Activated T-cell treated with anti-CD3 and anti-CD28 coated beads, Interleukin-2, amount 50 U/mL, for 24 hours (primary cell): Measurements from ENCODE around the gene PARD3.
"Not testable (repeated sequence)": the region's sequence is repeated elsewhere in the genome, so short reads cannot be mapped to it uniquely, and the experiment has no call there.

ENCODE experiments used
- DNase-seq: peaks from one replicate; pipeline ENCODE4 v3.0.0-alpha.2; 2020
- H3K27ac Mint-ChIP-seq: 2 replicates; pipeline ENCODE4 v1.8.0; 2020; ENCODE audit warnings: mild to moderate bottlenecking, mixed read lengths
- H3K27me3 Mint-ChIP-seq: 2 replicates; pipeline ENCODE4 v1.8.0; 2020; ENCODE audit warnings: mixed read lengths
- H3K36me3 Mint-ChIP-seq: 2 replicates; pipeline ENCODE4 v1.8.0; 2020; ENCODE audit warnings: low read depth, mixed read lengths
- H3K4me1 Mint-ChIP-seq: 2 replicates; pipeline ENCODE4 v1.8.0; 2020; ENCODE audit warnings: low read depth, mixed read lengths
- H3K4me3 Mint-ChIP-seq: 2 replicates; pipeline ENCODE4 v1.8.0; 2020; ENCODE audit warnings: mild to moderate bottlenecking, moderate library complexity, mixed read lengths
- H3K9me3 Mint-ChIP-seq: 2 replicates; pipeline ENCODE4 v1.8.0; 2020; ENCODE audit warnings: mixed read lengths

The PARD3 gene

GRCh38 chr10:34076443-34076842, 738.7 kb downstream of the PARD3 start:
- peaks cover 7% of the 10 kb centered on the region for H3K9me3 Mint-ChIP-seq
- no peak for DNase-seq
- no peak overlapping the region for H3K27ac Mint-ChIP-seq
- no peaks in the 10 kb centered on the region for H3K4me1 Mint-ChIP-seq
- H3K36me3 Mint-ChIP-seq = no peaks in the 10 kb centered on the region
- no peaks in the 10 kb centered on the region for H3K27me3 Mint-ChIP-seq
- H3K4me3 Mint-ChIP-seq = no peak overlapping the region

- Mint-ChIP-seq H3K9me3 (peaks cover 7% of the 10 kb centered on the region), H3K4me3 (no peak overlapping the region), H3K4me1 (no peaks in the 10 kb centered on the region), H3K27ac (no peak overlapping the region), H3K36me3 (no peaks in the 10 kb centered on the region), H3K27me3 (no peaks in the 10 kb centered on the region)
- DNase-seq = no peak
These were observed 739.7 kb downstream of the PARD3 start for GRCh38 chr10:34075254-34075926.

DNA sequence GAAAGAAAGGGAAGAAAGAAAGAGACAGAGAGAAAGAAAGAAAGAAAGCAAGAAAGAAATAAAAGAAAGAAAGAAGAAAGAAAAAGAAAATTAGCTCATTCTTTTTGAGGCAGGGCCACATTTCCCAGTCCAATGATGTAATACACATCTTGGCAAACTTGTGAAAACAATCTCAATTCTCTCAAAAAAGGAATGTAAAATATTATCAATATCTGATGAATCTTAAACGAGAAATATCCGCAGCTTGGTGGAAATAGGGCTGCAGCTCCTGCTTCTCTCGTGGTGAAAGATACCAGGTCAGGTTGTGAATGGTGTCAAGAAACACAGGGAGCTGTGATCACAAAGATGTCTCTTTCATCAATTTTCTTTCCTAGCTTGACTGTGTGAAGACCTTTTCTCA, 741.0 kb downstream of the PARD3 start:
- DNase-seq = no peak
- Mint-ChIP-seq H3K4me3 (no peak overlapping the region), H3K4me1 (no peaks in the 10 kb centered on the region), H3K36me3 (no peaks in the 10 kb centered on the region), H3K9me3 (peaks cover 8% of the 10 kb centered on the region), H3K27ac (no peak overlapping the region), H3K27me3 (no peaks in the 10 kb centered on the region)

GRCh38 chr10:34067741-34068140, 747.4 kb downstream of the PARD3 start:
- not testable (repeated sequence) for DNase-seq, H3K4me3 Mint-ChIP-seq, H3K27ac Mint-ChIP-seq, H3K27me3 Mint-ChIP-seq, H3K4me1 Mint-ChIP-seq, H3K36me3 Mint-ChIP-seq
- peaks cover 14% of the 10 kb centered on the region for H3K9me3 Mint-ChIP-seq

DNA sequence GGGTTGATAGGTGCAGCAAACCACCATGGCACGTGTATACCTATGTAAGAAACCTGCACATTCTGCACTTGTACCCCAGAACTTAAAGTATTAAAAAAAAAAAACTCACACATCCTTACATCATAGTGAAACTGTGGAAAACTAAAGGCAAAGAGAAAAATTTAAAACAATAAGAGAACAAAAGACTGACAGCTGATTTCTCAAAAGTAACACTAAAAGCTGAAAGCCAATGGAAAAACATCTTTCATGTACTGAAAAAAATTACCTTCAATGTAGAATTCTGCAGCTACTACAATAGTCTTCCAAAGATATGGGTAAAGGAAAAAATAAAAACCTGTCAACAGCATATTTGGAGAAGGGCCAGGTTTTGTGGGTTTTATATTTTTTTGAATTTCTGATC, 751.5 kb downstream of the PARD3 start:
- Mint-ChIP-seq H3K27ac (no peak overlapping the region), H3K27me3 (peaks cover 3% of the 10 kb centered on the region), H3K4me3 (no peak overlapping the region), H3K9me3 (peaks cover 11% of the 10 kb centered on the region), H3K36me3 (no peaks in the 10 kb centered on the region), H3K4me1 (no peaks in the 10 kb centered on the region)
- no peak for DNase-seq

DNA sequence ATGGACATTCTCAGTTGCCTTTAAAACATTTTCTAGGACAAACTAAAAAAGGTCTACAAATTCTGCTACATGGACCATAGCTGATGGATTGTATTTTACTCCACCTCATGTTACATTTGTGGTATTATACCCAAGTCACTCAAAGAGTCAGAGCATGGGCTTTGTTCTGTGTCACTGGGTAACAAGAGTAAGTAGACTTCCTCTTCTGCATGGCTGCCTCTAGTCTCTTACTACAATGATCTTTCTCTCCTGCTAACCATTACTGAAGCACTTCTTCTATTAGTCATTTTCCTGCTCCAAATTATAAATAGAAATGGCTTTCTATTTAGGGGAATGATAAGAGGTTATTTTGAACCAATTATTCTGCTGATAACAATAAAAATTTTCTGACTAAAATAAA, 753.3 kb downstream of the PARD3 start:
- Mint-ChIP-seq H3K36me3 (no peaks in the 10 kb centered on the region), H3K4me1 (no peaks in the 10 kb centered on the region)

More for the DNA sequence above, 753.3 kb downstream of the PARD3 start:
- H3K9me3 Mint-ChIP-seq = peaks cover 9% of the 10 kb centered on the region
- no peak overlapping the region for H3K27ac Mint-ChIP-seq
- H3K27me3 Mint-ChIP-seq = no peaks in the 10 kb centered on the region
- no peak overlapping the region for H3K4me3 Mint-ChIP-seq
- DNase-seq = no peak
